HepG2 (cell line): Measurements from ENCODE around the gene ARFGAP3. TPM values are rescaled to one million over a fixed set of nuclear protein-coding genes. Genes with fewer than 3 reads are reported as not detected.
A peak's percentile ranks its signal among the peaks of the same experiment; 100 is the strongest.

Experiments used
- CCDC6 ChIP-seq: sonication (generic); formaldehyde crosslinking; IDR thresholded peaks from 2 replicates; pipeline ENCODE4 v1.8.1; 2022; ENCODE audit warnings: mild to moderate bottlenecking, missing genetic modification reagents, moderate library complexity
- GATAD1 ChIP-seq: IDR thresholded peaks from 2 replicates; pipeline ENCODE4 v1.6.1; 2016; ENCODE audit warnings: missing genetic modification reagents, missing compliant biosample characterization
- GPN1 ChIP-seq: sonication (generic); formaldehyde crosslinking; IDR thresholded peaks from 2 replicates; pipeline ENCODE4 v1.5.1; 2020; ENCODE audit warnings: missing genetic modification reagents, borderline replicate concordance
- GTF3A ChIP-seq: sonication (generic); formaldehyde crosslinking; conservative IDR thresholded peaks from 2 replicates; pipeline ENCODE4 v1.4.0; 2020; ENCODE audit warnings: mild to moderate bottlenecking, missing genetic modification reagents
- IRF2 ChIP-seq: IDR thresholded peaks from 2 replicates; pipeline ENCODE4 v1.6.1; 2018; ENCODE audit warnings: missing genetic modification reagents, missing compliant biosample characterization
- JUN ChIP-seq: sonication (generic); formaldehyde crosslinking; IDR thresholded peaks from 2 replicates; pipeline ENCODE4 v1.4.0; 2020; ENCODE audit warnings: mild to moderate bottlenecking, missing genetic modification reagents
- NFE2L1 ChIP-seq: sonication (generic); formaldehyde crosslinking; IDR thresholded peaks from 2 replicates; pipeline ENCODE4 v1.4.0; 2020; ENCODE audit warnings: missing genetic modification reagents, mild to moderate bottlenecking, borderline replicate concordance
- PAX8 ChIP-seq: sonication (generic); formaldehyde crosslinking; IDR thresholded peaks from 2 replicates; pipeline ENCODE4 v1.8.0; 2022; ENCODE audit warnings: mild to moderate bottlenecking, missing genetic modification reagents, borderline replicate concordance
- PHB2 ChIP-seq: fragments of 450-650 bp; IDR thresholded peaks from 2 replicates; pipeline ENCODE4 v1.6.1; 2018; ENCODE audit not compliant: partially characterized antibody
- PHF5A ChIP-seq: IDR thresholded peaks from one replicate; pipeline ENCODE4 v1.6.1; 2018; ENCODE audit warnings: low read depth, missing genetic modification reagents; ENCODE audit not compliant: unreplicated experiment
- SNAPC2 ChIP-seq: sonication (generic); formaldehyde crosslinking; IDR thresholded peaks from 2 replicates; pipeline ENCODE4 v1.8.1; 2022; ENCODE audit warnings: mild to moderate bottlenecking, missing genetic modification reagents
- SP4 ChIP-seq: sonication (generic); formaldehyde crosslinking; IDR thresholded peaks from 2 replicates; pipeline ENCODE4 v1.8.1; 2023; ENCODE audit warnings: mild to moderate bottlenecking, missing genetic modification reagents
- STAG1 ChIP-seq: sonication (generic); formaldehyde crosslinking; IDR thresholded peaks from 2 replicates; pipeline ENCODE4 v1.4.0; 2020; ENCODE audit warnings: missing genetic modification reagents
- SUZ12 ChIP-seq: fragments of 150-350 bp; IDR thresholded peaks from 2 replicates; pipeline ENCODE4 v1.6.1; 2014; ENCODE audit warnings: low read depth, low read length
- TEAD3 ChIP-seq: optimal IDR thresholded peaks from 2 replicates; pipeline ENCODE3; 2016; ENCODE audit warnings: borderline replicate concordance
- TSC22D2 ChIP-seq: sonication (generic); formaldehyde crosslinking; IDR thresholded peaks from 2 replicates; pipeline ENCODE4 v1.5.1; 2020; ENCODE audit warnings: missing genetic modification reagents, mild to moderate bottlenecking, borderline replicate concordance
- ZNF101 ChIP-seq: sonication (generic); formaldehyde crosslinking; IDR thresholded peaks from 2 replicates; pipeline ENCODE4 v1.4.0; 2020; ENCODE audit warnings: mild to moderate bottlenecking, low read depth, missing genetic modification reagents, borderline replicate concordance
- ZNF224 ChIP-seq: sonication (generic); formaldehyde crosslinking; IDR thresholded peaks from 2 replicates; pipeline ENCODE4 v1.5.0; 2020; ENCODE audit warnings: mild to moderate bottlenecking, missing genetic modification reagents
- ZNF230 ChIP-seq: sonication (generic); formaldehyde crosslinking; IDR thresholded peaks from 2 replicates; pipeline ENCODE4 v1.4.0; 2020; ENCODE audit warnings: mild to moderate bottlenecking, missing genetic modification reagents
- ZNF234 ChIP-seq: sonication (generic); formaldehyde crosslinking; conservative IDR thresholded peaks from 2 replicates; pipeline ENCODE4 v1.5.1; 2020; ENCODE audit warnings: mild to moderate bottlenecking, missing genetic modification reagents
- ZNF263 ChIP-seq: sonication (generic); formaldehyde crosslinking; IDR thresholded peaks from 2 replicates; pipeline ENCODE4 v1.4.0; 2020; ENCODE audit warnings: missing genetic modification reagents
- ZNF652 ChIP-seq: IDR thresholded peaks from 2 replicates; pipeline ENCODE4 v1.6.1; 2016; ENCODE audit warnings: low read depth, borderline replicate concordance
- ZNF737 ChIP-seq: sonication (generic); formaldehyde crosslinking; IDR thresholded peaks from 2 replicates; pipeline ENCODE4 v1.5.0; 2020; ENCODE audit warnings: missing genetic modification reagents, mild to moderate bottlenecking, borderline replicate concordance
- polyA plus RNA-seq, 8 experiments: library from polyadenylated mRNA; depleted of rRNA in 3 of 8; stranded (reverse) in 7 of 8; unstranded in 1 of 8; fragments of >200 nt; fragmentation: Illumina TruSeq in 4 of 8; extraction: Trizol in 4 of 8; gene quantifications; 2 replicates each; pipeline versions ENCODE4 v1.2.1 to v1.2.3, GENCODE V29; 2011 to 2016; ENCODE audit warnings: low read depth in 4 of 8, missing spikeins in 1 of 8, mixed read lengths in 1 of 8; ENCODE audit not compliant: insufficient read depth in 1 of 8
- total RNA-seq, 5 experiments: library from RNA; depleted of rRNA; stranded (reverse); fragments of >200 nt; fragmentation: Illumina TruSeq; extraction: Trizol; gene quantifications; 2 replicates each; pipeline ENCODE4 v1.2.3, GENCODE V29; 2016; ENCODE audit warnings: low read depth in 1 of 5
- TF ChIP-seq, protein P1 (sequence below): sonication (generic); formaldehyde crosslinking; IDR thresholded peaks from 2 replicates; pipeline ENCODE4 v1.8.1; 2023; ENCODE audit warnings: mild to moderate bottlenecking, missing genetic modification reagents, borderline replicate concordance
- TF ChIP-seq, protein P2 (sequence below): sonication (generic); formaldehyde crosslinking; IDR thresholded peaks from 2 replicates; pipeline ENCODE4 v1.8.0; 2022; ENCODE audit warnings: missing genetic modification reagents, mild to moderate bottlenecking, borderline replicate concordance
- TF ChIP-seq, protein P3 (sequence below): sonication (generic); formaldehyde crosslinking; IDR thresholded peaks from 2 replicates; pipeline ENCODE4 v1.5.0; 2020; ENCODE audit warnings: missing genetic modification reagents, mild to moderate bottlenecking, borderline replicate concordance
- TF ChIP-seq, protein P4 (sequence below): sonication (generic); formaldehyde crosslinking; IDR thresholded peaks from 2 replicates; pipeline ENCODE4 v1.8.1; 2022; ENCODE audit warnings: low read depth, mild to moderate bottlenecking, missing genetic modification reagents
- TF ChIP-seq, protein P5 (sequence below): sonication (generic); formaldehyde crosslinking; IDR thresholded peaks from 2 replicates; pipeline ENCODE4 v1.4.0; 2020; ENCODE audit warnings: low read depth, mild to moderate bottlenecking, missing genetic modification reagents

ARFGAP3 gene
- total and polyA plus RNA-seq, 2 of the 13 experiments (the other 11 are each of a cell fraction or from before 2014, with no cell fraction given): 41.7 to 61.6 TPM

DNA sequence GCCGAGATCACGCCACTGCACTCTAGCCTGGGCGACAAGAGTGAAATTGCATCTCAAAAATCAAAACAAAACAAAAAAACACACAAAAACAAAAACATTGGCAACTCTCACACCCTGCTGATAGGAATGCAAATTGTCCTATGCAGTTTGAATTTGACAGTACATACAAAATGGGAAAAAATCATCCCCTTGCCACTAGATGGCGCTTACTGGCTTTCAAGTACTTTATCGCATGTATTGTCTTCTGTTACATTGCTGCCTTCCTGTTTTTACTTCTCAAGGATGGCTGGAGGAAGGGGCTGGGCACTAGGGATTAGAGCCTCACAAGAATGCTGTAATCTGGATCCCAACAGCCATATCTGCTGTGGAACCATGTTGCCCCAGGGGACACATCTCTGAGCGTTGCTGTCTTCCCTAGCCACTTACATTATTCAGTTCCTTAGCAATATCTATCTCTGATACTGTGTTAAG lies 77.0 kb downstream of the ARFGAP3 start (continued):
- peak; percentile 90 for TF ChIP-seq STAG1
- no peak for TF ChIP-seq ZNF652 (CRISPR knock-in tag)
- no peak for TF ChIP-seq GPN1
- TF ChIP-seq PHF5A (CRISPR knock-in tag): no peak
- no peak for TF ChIP-seq ZNF230
- TF ChIP-seq, protein P1, sequence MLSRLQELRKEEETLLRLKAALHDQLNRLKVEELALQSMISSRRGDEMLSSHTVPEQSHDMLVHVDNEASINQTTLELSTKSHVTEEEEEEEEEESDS: no peak
- TF ChIP-seq ZNF101: no peak
- no peak for TF ChIP-seq ZNF224 (CRISPR knock-in tag)
- TF ChIP-seq SP4: no peak
- TF ChIP-seq, protein P2, sequence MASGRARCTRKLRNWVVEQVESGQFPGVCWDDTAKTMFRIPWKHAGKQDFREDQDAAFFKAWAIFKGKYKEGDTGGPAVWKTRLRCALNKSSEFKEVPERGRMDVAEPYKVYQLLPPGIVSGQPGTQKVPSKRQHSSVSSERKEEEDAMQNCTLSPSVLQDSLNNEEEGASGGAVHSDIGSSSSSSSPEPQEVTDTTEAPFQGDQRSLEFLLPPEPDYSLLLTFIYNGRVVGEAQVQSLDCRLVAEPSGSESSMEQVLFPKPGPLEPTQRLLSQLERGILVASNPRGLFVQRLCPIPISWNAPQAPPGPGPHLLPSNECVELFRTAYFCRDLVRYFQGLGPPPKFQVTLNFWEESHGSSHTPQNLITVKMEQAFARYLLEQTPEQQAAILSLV (CRISPR knock-in tag): no peak
- no peak for TF ChIP-seq JUN (CRISPR knock-in tag)
- TF ChIP-seq PAX8 (CRISPR knock-in tag): no peak
- no peak for TF ChIP-seq PHB2
- TF ChIP-seq ZNF234 (CRISPR knock-in tag): no peak
- TF ChIP-seq ZNF263 (CRISPR knock-in tag): no peak
- no peak for TF ChIP-seq ZNF737 (CRISPR knock-in tag)
- peak; percentile 97 for TF ChIP-seq TEAD3 (CRISPR knock-in tag)
- no peak for TF ChIP-seq GATAD1 (CRISPR knock-in tag)
- TF ChIP-seq, protein P3, sequence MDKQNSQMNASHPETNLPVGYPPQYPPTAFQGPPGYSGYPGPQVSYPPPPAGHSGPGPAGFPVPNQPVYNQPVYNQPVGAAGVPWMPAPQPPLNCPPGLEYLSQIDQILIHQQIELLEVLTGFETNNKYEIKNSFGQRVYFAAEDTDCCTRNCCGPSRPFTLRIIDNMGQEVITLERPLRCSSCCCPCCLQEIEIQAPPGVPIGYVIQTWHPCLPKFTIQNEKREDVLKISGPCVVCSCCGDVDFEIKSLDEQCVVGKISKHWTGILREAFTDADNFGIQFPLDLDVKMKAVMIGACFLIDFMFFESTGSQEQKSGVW (CRISPR knock-in tag): no peak
- TF ChIP-seq SUZ12: no peak
- no peak for TF ChIP-seq GTF3A
- TF ChIP-seq, protein P4, sequence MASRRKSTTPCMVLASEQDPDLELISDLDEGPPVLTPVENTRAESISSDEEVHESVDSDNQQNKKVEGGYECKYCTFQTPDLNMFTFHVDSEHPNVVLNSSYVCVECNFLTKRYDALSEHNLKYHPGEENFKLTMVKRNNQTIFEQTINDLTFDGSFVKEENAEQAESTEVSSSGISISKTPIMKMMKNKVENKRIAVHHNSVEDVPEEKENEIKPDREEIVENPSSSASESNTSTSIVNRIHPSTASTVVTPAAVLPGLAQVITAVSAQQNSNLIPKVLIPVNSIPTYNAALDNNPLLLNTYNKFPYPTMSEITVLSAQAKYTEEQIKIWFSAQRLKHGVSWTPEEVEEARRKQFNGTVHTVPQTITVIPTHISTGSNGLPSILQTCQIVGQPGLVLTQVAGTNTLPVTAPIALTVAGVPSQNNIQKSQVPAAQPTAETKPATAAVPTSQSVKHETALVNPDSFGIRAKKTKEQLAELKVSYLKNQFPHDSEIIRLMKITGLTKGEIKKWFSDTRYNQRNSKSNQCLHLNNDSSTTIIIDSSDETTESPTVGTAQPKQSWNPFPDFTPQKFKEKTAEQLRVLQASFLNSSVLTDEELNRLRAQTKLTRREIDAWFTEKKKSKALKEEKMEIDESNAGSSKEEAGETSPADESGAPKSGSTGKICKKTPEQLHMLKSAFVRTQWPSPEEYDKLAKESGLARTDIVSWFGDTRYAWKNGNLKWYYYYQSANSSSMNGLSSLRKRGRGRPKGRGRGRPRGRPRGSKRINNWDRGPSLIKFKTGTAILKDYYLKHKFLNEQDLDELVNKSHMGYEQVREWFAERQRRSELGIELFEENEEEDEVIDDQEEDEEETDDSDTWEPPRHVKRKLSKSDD (CRISPR knock-in tag): no peak
- no peak for TF ChIP-seq TSC22D2
- no peak for TF ChIP-seq SNAPC2 (CRISPR knock-in tag)
- TF ChIP-seq NFE2L1 (CRISPR knock-in tag): no peak
- peak; percentile 41; the same call in 1 of the 2 replicates for TF ChIP-seq IRF2 (CRISPR knock-in tag)
- TF ChIP-seq, protein P5, sequence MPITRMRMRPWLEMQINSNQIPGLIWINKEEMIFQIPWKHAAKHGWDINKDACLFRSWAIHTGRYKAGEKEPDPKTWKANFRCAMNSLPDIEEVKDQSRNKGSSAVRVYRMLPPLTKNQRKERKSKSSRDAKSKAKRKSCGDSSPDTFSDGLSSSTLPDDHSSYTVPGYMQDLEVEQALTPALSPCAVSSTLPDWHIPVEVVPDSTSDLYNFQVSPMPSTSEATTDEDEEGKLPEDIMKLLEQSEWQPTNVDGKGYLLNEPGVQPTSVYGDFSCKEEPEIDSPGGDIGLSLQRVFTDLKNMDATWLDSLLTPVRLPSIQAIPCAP: no peak
- TF ChIP-seq CCDC6 (CRISPR knock-in tag): no peak
